Smooth muscle cell (in vitro differentiated cells): ENCODE data around the gene DLG2. TPM values are rescaled to one million over a fixed set of nuclear protein-coding genes. Genes with fewer than 3 reads are reported as not detected.

Source experiments
- DNase-seq: peaks from one replicate; lab custom pipeline; 2025; ENCODE audit not compliant: unreplicated experiment; lab: John Stamatoyannopoulos, UW
- H2AFZ ChIP-seq: fragments of 200-600 bp; sonication (generic); 2 replicates; pipeline ENCODE4 v1.6.0; 2016; ENCODE audit warnings: antibody characterized with exemption, low read depth, mild to moderate bottlenecking
- H3F3A ChIP-seq: fragments of 200-600 bp; sonication (generic); 2 replicates; pipeline ENCODE4 v1.6.0; 2017; ENCODE audit warnings: antibody characterized with exemption, low read depth
- H3K27ac ChIP-seq: fragments of 200-600 bp; sonication (generic); 2 replicates; pipeline ENCODE4 v1.5.1; 2016; ENCODE audit warnings: low read depth, mild to moderate bottlenecking
- H3K27me3 ChIP-seq: fragments of 200-600 bp; sonication (generic); 2 replicates; pipeline ENCODE4 v1.6.1; 2016; ENCODE audit warnings: low read depth, mild to moderate bottlenecking
- H3K36me3 ChIP-seq: fragments of 200-600 bp; sonication (generic); 2 replicates; pipeline ENCODE4 v1.5.1; 2016; ENCODE audit warnings: low read depth
- H3K4me1 ChIP-seq: fragments of 200-600 bp; sonication (generic); 2 replicates; pipeline ENCODE4 v1.5.1; 2016; ENCODE audit warnings: low read depth
- H3K4me2 ChIP-seq: fragments of 200-600 bp; sonication (generic); 2 replicates; pipeline ENCODE4 v1.6.0; 2016; ENCODE audit warnings: mild to moderate bottlenecking
- H3K4me3 ChIP-seq: fragments of 200-600 bp; sonication (generic); 2 replicates; pipeline ENCODE4 v1.5.1; 2016; ENCODE audit warnings: mild to moderate bottlenecking
- H3K79me2 ChIP-seq: fragments of 200-600 bp; sonication (generic); 2 replicates; pipeline ENCODE4 v1.6.0; 2016; ENCODE audit warnings: low read depth, mild to moderate bottlenecking
- H3K9ac ChIP-seq: fragments of 200-600 bp; sonication (generic); 2 replicates; pipeline ENCODE4 v1.6.0; 2016; ENCODE audit warnings: low read depth
- H3K9me3 ChIP-seq: fragments of 200-600 bp; sonication (generic); replicated peaks from 2 replicates; pipeline ENCODE4 v1.5.1; 2016; ENCODE audit warnings: low read depth
- H4K20me1 ChIP-seq: fragments of 200-600 bp; sonication (generic); 2 replicates; pipeline ENCODE4 v1.6.0; 2016; ENCODE audit warnings: low read depth
- WGBS: methylation state at CpG from one replicate; pipeline ENCODE4 v1.1.7; 2016; ENCODE audit warnings: low lambda C conversion rate; 5-methylcytosine and 5-hydroxymethylcytosine counted together
- polyA plus RNA-seq: library from polyadenylated mRNA; unstranded; fragments of >200 nt; fragmentation: Nextera tagmentation; extraction: Ambion mirVana; gene quantifications from 2 replicates; pipeline ENCODE4 v1.2.1, GENCODE V29; 2016
- total RNA-seq: library from RNA; depleted of rRNA; stranded (reverse); fragments of >200 nt; gene quantifications from 2 replicates; pipeline ENCODE4 v1.2.3, GENCODE V29; 2014
- TF ChIP-seq, protein P1 (sequence below): fragments of 200-600 bp; sonication (generic); IDR thresholded peaks from 2 replicates; pipeline ENCODE4 v1.5.1; 2017; ENCODE audit warnings: borderline replicate concordance, mild to moderate bottlenecking, antibody characterized with exemption; ENCODE audit not compliant: insufficient read depth, poor library complexity, severe bottlenecking

Gene DLG2
- total and polyA plus RNA-seq, 2 experiments from 2014 or later: 0.74 to 1.1 TPM

DNA sequence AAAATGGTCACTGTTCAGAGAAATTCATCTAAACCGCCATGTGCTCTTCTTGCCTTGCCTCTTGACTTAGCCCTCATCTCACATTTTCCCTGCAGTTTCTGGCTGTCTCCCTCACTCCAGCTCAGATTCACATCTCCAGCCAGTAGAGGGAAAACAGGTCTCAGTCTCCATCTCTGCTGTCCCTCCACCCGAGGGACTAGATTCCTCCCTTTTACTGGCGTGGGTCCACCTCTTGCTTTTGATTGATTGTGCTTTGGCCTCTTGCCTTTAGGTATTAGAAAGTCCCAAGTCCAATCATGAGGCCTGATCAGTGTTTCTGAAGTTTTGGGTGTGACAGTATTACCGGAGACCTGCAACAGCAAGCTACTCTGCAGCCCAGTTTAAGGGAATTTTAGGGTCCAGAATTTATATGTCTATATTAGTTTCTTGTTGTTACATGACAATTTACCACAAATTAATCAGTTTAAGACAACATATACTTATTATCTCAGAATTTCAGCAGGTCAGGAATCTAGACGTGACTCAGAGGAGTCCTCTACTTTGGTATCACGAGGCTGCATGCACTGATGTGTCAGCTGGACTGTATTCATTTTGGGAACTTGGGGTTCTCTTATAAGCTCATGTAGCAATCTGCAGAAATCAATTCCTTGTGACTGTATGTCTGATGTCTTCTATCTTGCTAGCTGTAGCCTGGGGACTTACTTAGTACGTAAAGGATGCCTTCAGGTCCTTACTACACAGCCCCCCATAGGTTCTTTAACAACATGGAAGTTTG, 1535.7 kb downstream of the DLG2 start:
- H3F3A ChIP-seq: no peaks in the 10 kb centered on the region
- H3K79me2 ChIP-seq: no peaks in the 10 kb centered on the region
- H4K20me1 ChIP-seq: no peaks in the 10 kb centered on the region
- H3K9me3 ChIP-seq: no peaks in the 10 kb centered on the region
- H3K4me3 ChIP-seq: no peak overlapping the region
- H3K27me3 ChIP-seq: no peaks in the 10 kb centered on the region
- no peak overlapping the region for H3K9ac ChIP-seq
- no peak overlapping the region for H3K27ac ChIP-seq
- H3K4me2 ChIP-seq: no peak overlapping the region
- H2AFZ ChIP-seq: no peak overlapping the region
- DNase-seq: no peak
- TF ChIP-seq, protein P1, sequence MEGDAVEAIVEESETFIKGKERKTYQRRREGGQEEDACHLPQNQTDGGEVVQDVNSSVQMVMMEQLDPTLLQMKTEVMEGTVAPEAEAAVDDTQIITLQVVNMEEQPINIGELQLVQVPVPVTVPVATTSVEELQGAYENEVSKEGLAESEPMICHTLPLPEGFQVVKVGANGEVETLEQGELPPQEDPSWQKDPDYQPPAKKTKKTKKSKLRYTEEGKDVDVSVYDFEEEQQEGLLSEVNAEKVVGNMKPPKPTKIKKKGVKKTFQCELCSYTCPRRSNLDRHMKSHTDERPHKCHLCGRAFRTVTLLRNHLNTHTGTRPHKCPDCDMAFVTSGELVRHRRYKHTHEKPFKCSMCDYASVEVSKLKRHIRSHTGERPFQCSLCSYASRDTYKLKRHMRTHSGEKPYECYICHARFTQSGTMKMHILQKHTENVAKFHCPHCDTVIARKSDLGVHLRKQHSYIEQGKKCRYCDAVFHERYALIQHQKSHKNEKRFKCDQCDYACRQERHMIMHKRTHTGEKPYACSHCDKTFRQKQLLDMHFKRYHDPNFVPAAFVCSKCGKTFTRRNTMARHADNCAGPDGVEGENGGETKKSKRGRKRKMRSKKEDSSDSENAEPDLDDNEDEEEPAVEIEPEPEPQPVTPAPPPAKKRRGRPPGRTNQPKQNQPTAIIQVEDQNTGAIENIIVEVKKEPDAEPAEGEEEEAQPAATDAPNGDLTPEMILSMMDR: no peak
- 88% methylated on average over 7 of the region's 7 CpGs for WGBS
- no peaks in the 10 kb centered on the region for H3K4me1 ChIP-seq
- H3K36me3 ChIP-seq: no peaks in the 10 kb centered on the region

DNA sequence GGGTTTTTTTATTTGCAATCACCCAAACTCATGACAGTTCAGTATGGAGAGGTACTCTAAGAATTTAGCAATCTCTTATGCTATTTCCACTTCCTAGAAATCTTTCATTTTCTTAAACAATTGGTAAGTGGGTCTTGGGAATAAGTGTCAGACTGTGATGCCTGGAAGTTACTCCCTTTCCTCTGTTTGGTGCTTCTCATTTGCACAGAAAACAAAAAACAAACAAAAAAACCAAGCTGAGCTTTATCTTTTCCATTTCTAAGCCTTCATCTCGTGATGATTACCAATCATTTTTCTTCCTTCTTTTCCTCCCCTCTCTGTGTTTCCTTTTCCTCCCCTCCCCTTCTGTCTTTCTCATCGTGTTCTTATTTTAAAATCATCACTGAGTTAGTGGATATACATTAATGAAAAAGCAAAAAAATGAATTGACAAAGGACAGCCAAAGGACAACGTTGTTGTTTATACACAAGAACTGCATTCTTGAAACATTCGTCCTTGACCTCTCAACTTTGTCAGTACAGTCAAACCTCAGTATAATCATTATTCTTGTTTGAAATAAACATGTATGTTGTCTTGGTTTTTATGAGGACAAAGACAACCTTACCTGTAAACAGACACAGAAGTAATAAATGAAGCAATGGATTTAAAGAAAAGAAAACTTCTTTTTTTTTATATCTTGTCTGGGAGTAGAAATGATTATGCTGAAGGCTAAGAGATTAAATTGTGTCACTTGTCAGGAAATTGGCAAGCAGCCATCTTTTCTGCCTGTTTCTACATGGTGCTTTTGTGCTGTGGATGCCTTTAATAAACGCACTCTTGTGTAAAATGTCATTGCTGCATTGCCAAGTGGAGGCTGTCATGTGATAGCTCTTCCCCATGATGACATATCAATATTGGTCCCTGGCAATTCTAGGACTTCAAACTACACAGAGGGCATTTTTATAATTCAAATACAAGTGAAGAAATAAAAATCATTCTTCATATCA, 1537.8 kb downstream of the DLG2 start:
- no peak for DNase-seq
- H4K20me1 ChIP-seq: no peaks in the 10 kb centered on the region
- TF ChIP-seq, protein P1: no peak
- 84% methylated on average over 5 of the region's 5 CpGs for WGBS
- no peaks in the 10 kb centered on the region for H3K9me3 ChIP-seq
- no peak overlapping the region for H3K27ac ChIP-seq
- no peaks in the 10 kb centered on the region for H3K27me3 ChIP-seq
- H3K4me3 ChIP-seq: no peak overlapping the region
- H3K4me2 ChIP-seq: no peak overlapping the region
- no peak overlapping the region for H3K9ac ChIP-seq
- H3K4me1 ChIP-seq: no peaks in the 10 kb centered on the region
- H3K36me3 ChIP-seq: no peaks in the 10 kb centered on the region
- no peaks in the 10 kb centered on the region for H3F3A ChIP-seq
- no peak overlapping the region for H2AFZ ChIP-seq
- H3K79me2 ChIP-seq: no peaks in the 10 kb centered on the region

DNA sequence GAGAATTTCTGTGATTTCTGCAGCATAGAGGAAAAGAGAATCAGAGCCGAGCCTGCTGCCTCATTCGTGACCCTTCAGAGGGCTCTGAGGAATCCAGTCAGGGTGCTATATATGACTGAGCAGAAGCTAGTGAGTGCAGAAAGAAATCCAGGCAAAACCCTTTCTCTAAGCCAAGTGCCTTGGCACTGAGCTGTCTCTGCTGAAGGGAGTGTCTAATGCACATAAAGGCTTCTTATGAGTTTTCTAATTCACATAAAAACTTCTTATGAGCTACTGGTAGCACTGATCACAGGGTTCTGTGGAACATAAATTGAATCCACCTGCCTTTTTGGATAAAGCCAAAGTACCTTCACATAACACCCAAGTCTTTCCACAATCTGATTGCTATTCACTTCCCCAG, 1555.3 kb downstream of the DLG2 start:
- H3K4me2 ChIP-seq: no peak overlapping the region
- no peak overlapping the region for H3K27ac ChIP-seq
- 83% methylated on average over 2 of the region's 2 CpGs for WGBS
- H3K4me3 ChIP-seq: no peak overlapping the region
- TF ChIP-seq, protein P1: no peak
- no peak for DNase-seq
- H3K36me3 ChIP-seq: no peaks in the 10 kb centered on the region
- H3K9ac ChIP-seq: no peak overlapping the region
- H3K27me3 ChIP-seq: no peaks in the 10 kb centered on the region
- no peak overlapping the region for H2AFZ ChIP-seq
- no peaks in the 10 kb centered on the region for H3F3A ChIP-seq
- no peaks in the 10 kb centered on the region for H3K9me3 ChIP-seq
- H4K20me1 ChIP-seq: no peaks in the 10 kb centered on the region
- no peaks in the 10 kb centered on the region for H3K4me1 ChIP-seq
- no peaks in the 10 kb centered on the region for H3K79me2 ChIP-seq
